Measurements from ENCODE around the gene EIF5A. TPM values are rescaled to one million over a fixed set of nuclear protein-coding genes. Genes with fewer than 3 reads are reported as not detected.

EIF5A gene
- total RNA-seq, 1 experiment from 2014 or later: 1,139 TPM

- ChIA-PET CTCF (interaction anchor here (0.7 to 1.2 kb wide), 3 partner anchors 11 to 236 kb away, joined by 3 to 4 read pairs (median 3); no protein-coding TSS in a partner anchor), RAD21 (ENCODE audit: low non-redundant PET in 1 of 2, low total read pairs in 2 of 2, uncharacterized antibody in 2 of 2, unreplicated experiment in 2 of 2) (no interaction called here), POLR2A (no interaction called here)
- TF ChIP-seq MAX (IDR thresholded peaks at IDR 0.05): no peak
- TF ChIP-seq YY1 (IDR thresholded peaks at IDR 0.05; ENCODE audit: extremely low read depth, insufficient replicate concordance, low read depth, low read length): no peak
- no peak for TF ChIP-seq ATF3 (IDR thresholded peaks at IDR 0.05)
- TF ChIP-seq JUND (IDR thresholded peaks at IDR 0.05): no peak
- no peak for TF ChIP-seq TCF7L2 (IDR thresholded peaks at IDR 0.05; ENCODE audit: borderline replicate concordance, extremely low read depth, insufficient read depth, insufficient read length)
- TF ChIP-seq EZH2 (IDR thresholded peaks at IDR 0.05): no peak
- no peak for TF ChIP-seq ZFX (IDR thresholded peaks at IDR 0.05)
- TF ChIP-seq CEBPB (IDR thresholded peaks at IDR 0.05; ENCODE audit: low read depth): no peak
- TF ChIP-seq SP1 (IDR thresholded peaks at IDR 0.05; ENCODE audit: low read depth): no peak
- no peak for TF ChIP-seq ZNF274 (IDR thresholded peaks at IDR 0.05; ENCODE audit: low read depth, low read length)
- TF ChIP-seq POLR2A (IDR thresholded peaks at IDR 0.05; ENCODE audit: borderline replicate concordance, extremely low read depth, insufficient read depth, insufficient read length): no peak
- TF ChIP-seq EGR1 (IDR thresholded peaks at IDR 0.05; ENCODE audit: low read depth): no peak
- no peak for TF ChIP-seq EZH2phosphoT487 (IDR thresholded peaks at IDR 0.05; ENCODE audit: borderline replicate concordance)
- TF ChIP-seq SRF (IDR thresholded peaks at IDR 0.05; ENCODE audit: low read depth): no peak
- no peak for TF ChIP-seq FOSL1 (IDR thresholded peaks at IDR 0.05; ENCODE audit: low read depth)
- TF ChIP-seq RAD21 (IDR thresholded peaks at IDR 0.05; ENCODE audit: low read depth): no peak
- no peak for TF ChIP-seq ZBTB33 (IDR thresholded peaks at IDR 0.05; ENCODE audit: extremely low read depth, insufficient replicate concordance, low read length)
- Histone ChIP-seq H3K9ac (ENCODE audit: low read length) (no peak overlapping the region), H3K79me2 (ENCODE audit: insufficient read depth, low read length) (peaks cover 20% of the 10 kb centered on the region; the same call in 1 of the 2 replicates), H3K36me3 (ENCODE audit: control insufficient read depth in 1 of 2, insufficient read depth in 2 of 2, low read length in 2 of 2) (peaks cover 24 to 49% of the 10 kb centered on the region in 2 experiments; a peak in 3 of 4 replicates), H3K9me3 (ENCODE audit: control insufficient read depth in 1 of 2, insufficient read depth in 1 of 2, low read depth in 1 of 2, low read length in 2 of 2) (no peaks in the 10 kb centered on the region), H3K27ac (ENCODE audit: low read depth, low read length) (peak overlapping the region; percentile 29; the same call in 1 of the 2 replicates), H3K4me2 (ENCODE audit: low read length) (no peak overlapping the region), H4K20me1 (ENCODE audit: insufficient read depth) (no peaks in the 10 kb centered on the region), H3K9me2 (ENCODE audit: insufficient read depth) (no peaks in the 10 kb centered on the region), H3K27me3 (ENCODE audit: insufficient read depth, low read length) (no peaks in the 10 kb centered on the region), H3K4me1 (ENCODE audit: control insufficient read depth in 1 of 2, insufficient read depth in 2 of 2, low read length in 2 of 2) (peaks cover 0 to 18% of the 10 kb centered on the region in 2 experiments; a peak in 3 of 4 replicates), H3K4me3 (replicated peaks in 1 of 2; ENCODE audit: low read depth in 1 of 2, low read length in 2 of 2) (no peak overlapping the region), H2AFZ (ENCODE audit: low read depth, low read length, poor library complexity, severe bottlenecking) (no peak overlapping the region)
- BruUV-seq (replicated peaks): no TSS peak
- no peak for ATAC-seq
- no peak for DNase-seq (ENCODE audit: low read depth, low spot score)
- intact Hi-C loops (cut with micrococcal nuclease): no loop called here
These were observed 17.7 kb downstream of the EIF5A start for GRCh38 chr17:7325031-7325528.

All from HCT116 (cell line).